ENCODE measurements around the gene CRYBG1. TPM values are rescaled to one million over a fixed set of nuclear protein-coding genes. Genes with fewer than 3 reads are reported as not detected.

The CRYBG1 gene, protein sequence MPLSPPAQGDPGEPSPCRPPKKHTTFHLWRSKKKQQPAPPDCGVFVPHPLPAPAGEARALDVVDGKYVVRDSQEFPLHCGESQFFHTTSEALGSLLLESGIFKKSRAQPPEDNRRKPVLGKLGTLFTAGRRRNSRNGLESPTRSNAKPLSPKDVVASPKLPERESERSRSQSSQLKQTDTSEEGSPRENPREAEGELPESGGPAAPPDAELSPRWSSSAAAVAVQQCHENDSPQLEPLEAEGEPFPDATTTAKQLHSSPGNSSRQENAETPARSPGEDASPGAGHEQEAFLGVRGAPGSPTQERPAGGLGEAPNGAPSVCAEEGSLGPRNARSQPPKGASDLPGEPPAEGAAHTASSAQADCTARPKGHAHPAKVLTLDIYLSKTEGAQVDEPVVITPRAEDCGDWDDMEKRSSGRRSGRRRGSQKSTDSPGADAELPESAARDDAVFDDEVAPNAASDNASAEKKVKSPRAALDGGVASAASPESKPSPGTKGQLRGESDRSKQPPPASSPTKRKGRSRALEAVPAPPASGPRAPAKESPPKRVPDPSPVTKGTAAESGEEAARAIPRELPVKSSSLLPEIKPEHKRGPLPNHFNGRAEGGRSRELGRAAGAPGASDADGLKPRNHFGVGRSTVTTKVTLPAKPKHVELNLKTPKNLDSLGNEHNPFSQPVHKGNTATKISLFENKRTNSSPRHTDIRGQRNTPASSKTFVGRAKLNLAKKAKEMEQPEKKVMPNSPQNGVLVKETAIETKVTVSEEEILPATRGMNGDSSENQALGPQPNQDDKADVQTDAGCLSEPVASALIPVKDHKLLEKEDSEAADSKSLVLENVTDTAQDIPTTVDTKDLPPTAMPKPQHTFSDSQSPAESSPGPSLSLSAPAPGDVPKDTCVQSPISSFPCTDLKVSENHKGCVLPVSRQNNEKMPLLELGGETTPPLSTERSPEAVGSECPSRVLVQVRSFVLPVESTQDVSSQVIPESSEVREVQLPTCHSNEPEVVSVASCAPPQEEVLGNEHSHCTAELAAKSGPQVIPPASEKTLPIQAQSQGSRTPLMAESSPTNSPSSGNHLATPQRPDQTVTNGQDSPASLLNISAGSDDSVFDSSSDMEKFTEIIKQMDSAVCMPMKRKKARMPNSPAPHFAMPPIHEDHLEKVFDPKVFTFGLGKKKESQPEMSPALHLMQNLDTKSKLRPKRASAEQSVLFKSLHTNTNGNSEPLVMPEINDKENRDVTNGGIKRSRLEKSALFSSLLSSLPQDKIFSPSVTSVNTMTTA (N-terminal part only)
- 83.8 TPM for total RNA-seq
- polyA plus RNA-seq, result 10 to 100 TPM; 16.4 to 20.3 (median 18.2) TPM

DNA sequence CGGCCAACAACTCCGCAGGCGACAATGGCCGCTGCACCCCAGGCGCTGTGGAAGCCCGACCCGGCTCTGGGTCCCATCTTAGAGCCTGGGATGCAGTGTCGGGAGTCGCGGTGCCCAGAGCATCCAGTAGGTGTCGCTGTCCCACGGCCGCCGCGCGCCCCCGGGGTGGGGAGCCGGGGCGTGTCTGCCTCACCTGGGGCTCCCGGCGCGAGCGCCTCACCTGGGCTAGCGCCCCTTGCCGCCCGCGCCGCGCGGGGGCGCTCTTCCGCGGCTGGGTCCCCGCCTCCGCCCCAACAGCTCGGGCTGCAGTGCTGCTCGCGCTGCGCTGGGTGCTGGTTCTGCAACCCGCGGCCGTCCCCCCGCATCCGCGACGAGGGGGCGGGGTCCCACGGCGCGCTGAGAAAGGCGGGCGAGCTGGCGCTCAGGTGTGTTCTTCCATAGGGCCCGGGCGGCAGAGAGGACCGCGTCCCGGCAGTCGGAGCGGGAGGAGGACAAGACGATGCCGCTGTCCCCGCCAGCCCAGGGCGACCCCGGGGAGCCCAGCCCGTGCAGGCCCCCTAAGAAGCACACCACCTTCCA is at the start of gene CRYBG1:
Gene CRYBG1, plus strand, starts transcription at position 308 of the 579 bp plus-strand sequence. Its CDS starts 192 bp downstream, at position 500.
- peaks cover 65% of the 10 kb centered on the region for H3K27me3 Mint-ChIP-seq
- peaks cover 0 to 7% (median 0%) of the 10 kb centered on the region in 7 donors for H3K9me3 Mint-ChIP-seq
- H3K27ac ChIP-seq (ENCODE audit: insufficient read depth, low read length, poor library complexity, severe bottlenecking), result no peak within 1 kb of the TSS
- no peak within 1 kb of the TSS for H3K4me3 ChIP-seq (ENCODE audit: low read depth, low read length)
- no peaks in the 10 kb centered on the region for H3K36me3 ChIP-seq (ENCODE audit: control insufficient read depth, insufficient read depth, low read length)
- H3K27me3 ChIP-seq (ENCODE audit: control insufficient read depth, insufficient read depth, low read length), result peaks cover 30% of the 10 kb centered on the region
- H3K36me3 Mint-ChIP-seq, result no peaks in the 10 kb centered on the region
- H3K4me3 Mint-ChIP-seq, result peak within 1 kb of the TSS; percentile 66 to 87 (median 86)
- DNase-seq (peak; percentile 56 to 70 (median 57)), ATAC-seq (ENCODE audit: low read depth in 2 of 2) (peak; percentile 84 to 85)
- H3K27ac Mint-ChIP-seq, result no peak within 1 kb of the TSS
- H3K4me1 ChIP-seq (ENCODE audit: control insufficient read depth, insufficient read depth, low read length, poor library complexity, severe bottlenecking), result peaks cover 16% of the 10 kb centered on the region
- H3K9me3 ChIP-seq (ENCODE audit: control insufficient read depth in 2 of 2, low read length in 2 of 2), result no peaks in the 10 kb centered on the region
- H3K4me1 Mint-ChIP-seq, result peaks cover 0 to 10% (median 8%) of the 10 kb centered on the region in 4 donors

DNA sequence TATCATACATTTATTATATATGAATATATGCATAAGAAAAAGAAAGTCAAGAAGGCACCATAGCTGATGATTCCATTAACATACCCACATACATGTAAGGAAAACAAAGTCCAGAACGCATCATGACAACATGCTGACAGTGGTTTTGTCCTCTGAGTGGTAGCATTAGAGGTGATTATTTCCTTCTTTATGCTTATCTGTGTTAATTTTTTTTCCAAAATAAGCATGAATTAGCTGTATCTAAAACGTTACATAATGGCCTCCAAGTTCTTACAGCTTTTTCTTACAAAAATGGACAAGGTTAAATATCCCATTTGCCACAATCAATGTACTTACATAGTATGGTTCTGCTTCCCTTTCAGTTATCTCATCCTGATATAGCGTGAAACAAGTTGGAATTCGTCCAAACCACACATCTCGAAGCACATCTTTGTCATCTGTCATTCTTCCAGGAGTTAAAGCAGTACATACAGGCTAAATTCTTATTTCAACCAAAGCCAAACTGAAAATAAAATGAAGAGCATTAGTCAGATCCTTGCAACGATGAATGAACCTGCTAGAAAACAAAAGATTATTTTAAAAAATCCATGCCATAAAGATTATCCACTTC is 44.6 kb upstream of the CRYBG1 start:
- peaks cover 56 to 78% (median 58%) of the 10 kb centered on the region in 4 donors for H3K4me1 Mint-ChIP-seq
- H3K4me1 ChIP-seq (ENCODE audit: control insufficient read depth, insufficient read depth, low read length, poor library complexity, severe bottlenecking), result peaks cover 36% of the 10 kb centered on the region
- H3K27ac Mint-ChIP-seq, result no peak overlapping the region
- DNase-seq (no peak), ATAC-seq (ENCODE audit: low read depth in 2 of 2) (no peak)
- H3K36me3 ChIP-seq (ENCODE audit: control insufficient read depth, insufficient read depth, low read length), result peaks cover 28% of the 10 kb centered on the region
- H3K27ac ChIP-seq (ENCODE audit: insufficient read depth, low read length, poor library complexity, severe bottlenecking), result no peak overlapping the region
- no peaks in the 10 kb centered on the region for H3K9me3 ChIP-seq (ENCODE audit: control insufficient read depth in 2 of 2, low read length in 2 of 2)
- peak overlapping the region; percentile 37 for H3K4me3 ChIP-seq (ENCODE audit: low read depth, low read length)
- H3K27me3 ChIP-seq (ENCODE audit: control insufficient read depth, insufficient read depth, low read length), result no peaks in the 10 kb centered on the region
- no peaks in the 10 kb centered on the region for H3K9me3 Mint-ChIP-seq
- H3K36me3 Mint-ChIP-seq, result peaks cover 28% of the 10 kb centered on the region
- H3K27me3 Mint-ChIP-seq, result no peaks in the 10 kb centered on the region
- H3K4me3 Mint-ChIP-seq, result peak overlapping the region in 1 of 4 donors; percentile 37

GRCh38 chr6:106316375-106316766 is 44.1 kb upstream of the CRYBG1 start:
- Mint-ChIP-seq H3K27me3 (no peaks in the 10 kb centered on the region), H3K27ac (peak overlapping the region in 2 of 3 donors; percentile 20 to 83), H3K9me3 (no peaks in the 10 kb centered on the region)

GRCh38 chr6:106318061-106318460 is 42.5 kb upstream of the CRYBG1 start:
- ATAC-seq (ENCODE audit: low read depth in 2 of 2), result no peak
- no peaks in the 10 kb centered on the region for H3K9me3 Mint-ChIP-seq
- peak overlapping the region in 1 of 3 donors; percentile 11 for H3K27ac Mint-ChIP-seq
- Histone ChIP-seq H3K4me3 (ENCODE audit: low read depth, low read length) (no peak overlapping the region), H3K27ac (ENCODE audit: insufficient read depth, low read length, poor library complexity, severe bottlenecking) (no peak overlapping the region), H3K36me3 (ENCODE audit: control insufficient read depth, insufficient read depth, low read length) (peaks cover 22% of the 10 kb centered on the region), H3K27me3 (ENCODE audit: control insufficient read depth, insufficient read depth, low read length) (no peaks in the 10 kb centered on the region), H3K9me3 (ENCODE audit: control insufficient read depth in 2 of 2, low read length in 2 of 2) (no peaks in the 10 kb centered on the region), H3K4me1 (ENCODE audit: control insufficient read depth, insufficient read depth, low read length, poor library complexity, severe bottlenecking) (peaks cover 32% of the 10 kb centered on the region)
- H3K4me1 Mint-ChIP-seq, result peaks cover 54 to 78% (median 61%) of the 10 kb centered on the region in 4 donors
- peak overlapping the region in 2 of 4 donors; percentile 55 to 66 for H3K4me3 Mint-ChIP-seq
- DNase-seq, result no peak
- H3K27me3 Mint-ChIP-seq, result no peaks in the 10 kb centered on the region
- H3K36me3 Mint-ChIP-seq, result peaks cover 16% of the 10 kb centered on the region

More at GRCh38 chr6:106316375-106316766, 44.1 kb upstream of the CRYBG1 start:
- Mint-ChIP-seq H3K4me3 (peak overlapping the region in 3 of 4 donors; percentile 37 to 49 (median 45)), H3K36me3 (peaks cover 23% of the 10 kb centered on the region), H3K4me1 (peaks cover 51 to 79% (median 58%) of the 10 kb centered on the region in 4 donors)
- DNase-seq (peak in 1 of 3 donors; percentile 35), ATAC-seq (ENCODE audit: low read depth in 2 of 2) (no peak)
- Histone ChIP-seq H3K27ac (ENCODE audit: insufficient read depth, low read length, poor library complexity, severe bottlenecking) (no peak overlapping the region), H3K36me3 (ENCODE audit: control insufficient read depth, insufficient read depth, low read length) (peaks cover 23% of the 10 kb centered on the region), H3K4me1 (ENCODE audit: control insufficient read depth, insufficient read depth, low read length, poor library complexity, severe bottlenecking) (peaks cover 37% of the 10 kb centered on the region), H3K9me3 (ENCODE audit: control insufficient read depth in 2 of 2, low read length in 2 of 2) (no peaks in the 10 kb centered on the region), H3K4me3 (ENCODE audit: low read depth, low read length) (peak overlapping the region; percentile 37), H3K27me3 (ENCODE audit: control insufficient read depth, insufficient read depth, low read length) (no peaks in the 10 kb centered on the region)

DNA sequence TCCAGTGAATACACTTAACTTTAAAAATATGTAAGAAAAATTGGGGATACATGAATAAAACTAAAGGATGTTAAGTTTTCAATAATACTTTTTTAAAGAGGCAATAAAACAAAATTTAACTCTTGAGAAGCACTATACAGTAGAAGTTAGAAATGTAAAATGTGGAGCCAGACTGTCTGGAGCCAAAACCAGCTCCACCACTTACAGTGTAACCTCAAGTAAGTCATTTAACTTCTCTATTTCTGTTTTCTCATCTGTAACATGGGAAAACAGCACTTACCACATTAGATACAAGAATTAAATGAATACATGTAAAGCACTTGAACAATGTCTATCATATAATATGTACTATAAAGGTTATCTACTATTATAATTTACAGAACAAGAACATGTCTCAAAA is 41.7 kb upstream of the CRYBG1 start:
- H3K27ac Mint-ChIP-seq, result no peak overlapping the region

GRCh38 chr6:106321940-106322339 is 38.6 kb upstream of the CRYBG1 start:
- Histone ChIP-seq H3K27ac (ENCODE audit: insufficient read depth, low read length, poor library complexity, severe bottlenecking) (no peak overlapping the region), H3K9me3 (ENCODE audit: control insufficient read depth in 2 of 2, low read length in 2 of 2) (no peaks in the 10 kb centered on the region), H3K4me1 (ENCODE audit: control insufficient read depth, insufficient read depth, low read length, poor library complexity, severe bottlenecking) (peaks cover 36% of the 10 kb centered on the region), H3K36me3 (ENCODE audit: control insufficient read depth, insufficient read depth, low read length) (peaks cover 2% of the 10 kb centered on the region), H3K4me3 (ENCODE audit: low read depth, low read length) (no peak overlapping the region), H3K27me3 (ENCODE audit: control insufficient read depth, insufficient read depth, low read length) (no peaks in the 10 kb centered on the region)
- Mint-ChIP-seq H3K4me3 (peak overlapping the region in 2 of 4 donors; percentile 2 to 66), H3K4me1 (peaks cover 51 to 77% (median 65%) of the 10 kb centered on the region in 4 donors), H3K36me3 (peaks cover 4% of the 10 kb centered on the region), H3K9me3 (no peaks in the 10 kb centered on the region), H3K27me3 (peaks cover 9% of the 10 kb centered on the region), H3K27ac (no peak overlapping the region)
- ATAC-seq (ENCODE audit: low read depth in 2 of 2), result no peak
- no peak for DNase-seq

More for the DNA sequence above, 41.7 kb upstream of the CRYBG1 start:
- Mint-ChIP-seq H3K9me3 (no peaks in the 10 kb centered on the region), H3K36me3 (peaks cover 16% of the 10 kb centered on the region), H3K4me1 (peaks cover 56 to 78% (median 63%) of the 10 kb centered on the region in 4 donors), H3K4me3 (no peak overlapping the region), H3K27me3 (no peaks in the 10 kb centered on the region)
- no peaks in the 10 kb centered on the region for H3K27me3 ChIP-seq (ENCODE audit: control insufficient read depth, insufficient read depth, low read length)
- peaks cover 36% of the 10 kb centered on the region for H3K4me1 ChIP-seq (ENCODE audit: control insufficient read depth, insufficient read depth, low read length, poor library complexity, severe bottlenecking)
- DNase-seq (no peak), ATAC-seq (ENCODE audit: low read depth in 2 of 2) (no peak)
- H3K4me3 ChIP-seq (ENCODE audit: low read depth, low read length), result no peak overlapping the region
- peaks cover 22% of the 10 kb centered on the region for H3K36me3 ChIP-seq (ENCODE audit: control insufficient read depth, insufficient read depth, low read length)
- H3K27ac ChIP-seq (ENCODE audit: insufficient read depth, low read length, poor library complexity, severe bottlenecking), result no peak overlapping the region
- no peaks in the 10 kb centered on the region for H3K9me3 ChIP-seq (ENCODE audit: control insufficient read depth in 2 of 2, low read length in 2 of 2)

Measured in CD4-positive, CD25-positive, alpha-beta regulatory T cell (primary cell).